Gastroesophageal sphincter (tissue), 4 donors: ENCODE results near the gene HSPA12A. TPM values are rescaled to one million over a fixed set of nuclear protein-coding genes. Genes with fewer than 3 reads are reported as not detected.

Source experiments
- ATAC-seq: fragments of 150-250 bp; one replicate; pipeline ENCODE4 v1.9.1; 2016; ENCODE audit warnings: mild to moderate bottlenecking, moderate library complexity
- H3K27ac ChIP-seq, 4 donors: fragments of 200-600 bp; sonication (generic) in 3 of 4; 1 replicate in 3 of 4; 2 replicates in 1 of 4; pipeline ENCODE4 v1.5.1; 2016 to 2019
- H3K27me3 ChIP-seq: fragments of 200-600 bp; sonication (generic); one replicate; pipeline ENCODE4 v1.5.1; 2019
- H3K36me3 ChIP-seq, 2 donors: fragments of 200-600 bp; sonication (generic); one replicate each; pipeline ENCODE4 v1.5.1; 2019; ENCODE audit warnings: control low read depth in 1 of 2
- H3K4me1 ChIP-seq, 3 donors: fragments of 200-600 bp; sonication (generic); 1 replicate in 2 of 3; 2 replicates in 1 of 3; pipeline ENCODE4 v1.5.1; 2016 to 2019; ENCODE audit warnings: control low read depth in 2 of 3
- H3K4me3 ChIP-seq, 2 donors: fragments of 200-600 bp; sonication (generic); one replicate each; pipeline ENCODE4 v1.5.1; 2019; ENCODE audit warnings: mild to moderate bottlenecking in 1 of 2, moderate library complexity in 1 of 2
- H3K9me3 ChIP-seq, 3 donors: fragments of 200-600 bp; sonication (generic); one replicate each; pipeline ENCODE4 v1.5.1; 2017 to 2019; ENCODE audit warnings: control low read depth in 2 of 3
- EP300 ChIP-seq: sonication (generic); formaldehyde crosslinking; IDR thresholded peaks from one replicate; pipeline ENCODE4 v1.6.1; 2017; ENCODE audit warnings: antibody characterized with exemption, mild to moderate bottlenecking
- POLR2A ChIP-seq, 2 donors: fragments of 450-650 bp; IDR thresholded peaks; one replicate each; pipeline ENCODE4 v1.6.1; 2017; ENCODE audit warnings: antibody characterized with exemption in 2 of 2, mild to moderate bottlenecking in 2 of 2, moderate library complexity in 1 of 2
- POLR2AphosphoS5 ChIP-seq: sonication (generic); formaldehyde crosslinking; IDR thresholded peaks from one replicate; pipeline ENCODE4 v1.6.1; 2017; ENCODE audit warnings: antibody characterized with exemption
- WGBS, 2 donors: methylation state at CpG; one replicate each; pipeline ENCODE4 v1.1.5; 2018; ENCODE audit warnings: low coverage in 1 of 2; 5-methylcytosine and 5-hydroxymethylcytosine counted together
- total RNA-seq, 4 donors: library from RNA; depleted of rRNA; stranded (reverse); fragments of >200 nt; gene quantifications; one replicate each; pipeline ENCODE4 v1.1.0, GENCODE V29; 2016
- TF ChIP-seq, protein P1 (sequence below), 4 experiments: fragments of 200-600 bp in 2 of 4; fragments of 450-650 bp in 2 of 4; sonication (generic) in 1 of 4; IDR thresholded peaks; one replicate each; pipeline ENCODE4 v1.5.1; 2017 to 2019; ENCODE audit warnings: antibody characterized with exemption in 4 of 4, mild to moderate bottlenecking in 2 of 4, moderate library complexity in 2 of 4

The HSPA12A gene
- total RNA-seq, 4 donors from 2014 or later, result 12.3 to 26.3 (median 20.6) TPM

DNA sequence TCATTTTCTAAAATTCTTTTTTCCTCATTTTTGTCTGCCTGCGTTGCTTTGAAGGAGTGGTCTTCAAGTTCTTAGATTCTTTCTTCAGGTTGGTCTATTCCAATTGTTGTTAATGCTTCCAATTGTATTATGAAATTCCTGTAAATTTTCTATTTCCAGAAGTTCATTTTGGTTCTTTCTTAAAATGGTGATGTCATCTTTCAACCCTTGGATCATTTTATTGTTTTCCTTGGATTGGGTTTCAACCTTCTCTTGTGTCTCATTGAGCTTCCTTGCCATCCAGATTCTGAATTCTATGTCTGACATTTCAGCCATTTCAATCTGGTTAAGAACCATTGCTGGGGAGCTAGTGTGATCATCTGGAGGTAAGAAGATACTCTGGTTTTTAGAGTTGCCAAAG, 88.5 kb downstream of the HSPA12A start:
- ATAC-seq, result no peak
- H3K4me1 ChIP-seq, result no peaks in the 10 kb centered on the region
- WGBS, 2 donors, result 83 to 86% methylated on average over 1 of the region's 1 CpG
- H3K4me3 ChIP-seq, result no peak overlapping the region
- no peak overlapping the region for H3K27ac ChIP-seq
- TF ChIP-seq POLR2AphosphoS5 (no peak), POLR2A (IDR thresholded peaks at IDR 0.05) (no peak), EP300 (no peak)
- TF ChIP-seq, protein P1, sequence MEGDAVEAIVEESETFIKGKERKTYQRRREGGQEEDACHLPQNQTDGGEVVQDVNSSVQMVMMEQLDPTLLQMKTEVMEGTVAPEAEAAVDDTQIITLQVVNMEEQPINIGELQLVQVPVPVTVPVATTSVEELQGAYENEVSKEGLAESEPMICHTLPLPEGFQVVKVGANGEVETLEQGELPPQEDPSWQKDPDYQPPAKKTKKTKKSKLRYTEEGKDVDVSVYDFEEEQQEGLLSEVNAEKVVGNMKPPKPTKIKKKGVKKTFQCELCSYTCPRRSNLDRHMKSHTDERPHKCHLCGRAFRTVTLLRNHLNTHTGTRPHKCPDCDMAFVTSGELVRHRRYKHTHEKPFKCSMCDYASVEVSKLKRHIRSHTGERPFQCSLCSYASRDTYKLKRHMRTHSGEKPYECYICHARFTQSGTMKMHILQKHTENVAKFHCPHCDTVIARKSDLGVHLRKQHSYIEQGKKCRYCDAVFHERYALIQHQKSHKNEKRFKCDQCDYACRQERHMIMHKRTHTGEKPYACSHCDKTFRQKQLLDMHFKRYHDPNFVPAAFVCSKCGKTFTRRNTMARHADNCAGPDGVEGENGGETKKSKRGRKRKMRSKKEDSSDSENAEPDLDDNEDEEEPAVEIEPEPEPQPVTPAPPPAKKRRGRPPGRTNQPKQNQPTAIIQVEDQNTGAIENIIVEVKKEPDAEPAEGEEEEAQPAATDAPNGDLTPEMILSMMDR (IDR thresholded peaks at IDR 0.05), result no peak
- peaks cover 0 to 8% (median 0%) of the 10 kb centered on the region in 3 donors for H3K9me3 ChIP-seq
- H3K27me3 ChIP-seq, result peaks cover 15% of the 10 kb centered on the region
- no peaks in the 10 kb centered on the region for H3K36me3 ChIP-seq

GRCh38 chr10:116648903-116649302, 93.5 kb downstream of the HSPA12A start:
- no peak overlapping the region for H3K27ac ChIP-seq
- H3K27me3 ChIP-seq, result peaks cover 9% of the 10 kb centered on the region
- no peak overlapping the region for H3K4me3 ChIP-seq
- TF ChIP-seq, protein P1 (IDR thresholded peaks at IDR 0.05), result no peak
- TF ChIP-seq EP300 (no peak), POLR2AphosphoS5 (no peak), POLR2A (IDR thresholded peaks at IDR 0.05) (no peak)
- WGBS, 2 donors, result 65 to 71% methylated on average over 8 of the region's 8 CpGs
- ATAC-seq, result no peak
- no peaks in the 10 kb centered on the region for H3K4me1 ChIP-seq
- no peaks in the 10 kb centered on the region for H3K36me3 ChIP-seq
- peaks cover 0 to 8% (median 0%) of the 10 kb centered on the region in 3 donors for H3K9me3 ChIP-seq

DNA sequence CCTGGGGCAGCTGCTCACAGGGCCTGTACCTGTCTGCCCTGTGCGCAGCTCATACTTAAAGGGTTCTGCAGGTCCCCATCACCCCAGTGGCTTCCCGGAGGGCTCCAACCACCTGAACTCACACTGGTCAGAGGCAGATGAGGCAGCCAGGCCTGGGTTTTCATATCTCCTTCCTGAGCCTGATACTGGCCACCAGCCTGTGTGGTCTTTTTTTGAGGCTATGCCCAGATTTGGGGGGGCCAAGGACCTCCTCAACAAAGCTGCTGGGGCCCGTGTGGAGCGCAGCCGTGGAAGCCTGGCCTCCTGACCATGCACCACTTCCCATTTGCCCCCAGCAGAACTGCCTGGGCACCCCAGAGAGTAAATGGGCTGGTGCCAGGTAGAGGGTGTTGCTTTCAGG, 95.9 kb downstream of the HSPA12A start:
- no peak overlapping the region for H3K27ac ChIP-seq
- peaks cover 0 to 8% (median 0%) of the 10 kb centered on the region in 3 donors for H3K9me3 ChIP-seq
- TF ChIP-seq POLR2A (IDR thresholded peaks at IDR 0.05) (no peak), EP300 (no peak), POLR2AphosphoS5 (no peak)
- TF ChIP-seq, protein P1 (IDR thresholded peaks at IDR 0.05), result no peak
- peaks cover 9% of the 10 kb centered on the region for H3K27me3 ChIP-seq
- no peaks in the 10 kb centered on the region for H3K36me3 ChIP-seq
- H3K4me3 ChIP-seq, result no peak overlapping the region
- ATAC-seq, result no peak
- 83 to 87% methylated on average over 1 to 3 of the region's 5 CpGs for WGBS, 2 donors
- H3K4me1 ChIP-seq, result no peaks in the 10 kb centered on the region

- WGBS, 2 donors, result 0 to 18% methylated on average over 1 of the region's 1 CpG
- no peaks in the 10 kb centered on the region for H3K27me3 ChIP-seq
- H3K4me1 ChIP-seq, result no peaks in the 10 kb centered on the region
- H3K9me3 ChIP-seq, result peaks cover 0 to 8% (median 0%) of the 10 kb centered on the region in 3 donors
- H3K36me3 ChIP-seq, result no peaks in the 10 kb centered on the region
- no peak overlapping the region for H3K4me3 ChIP-seq
- no peak overlapping the region for H3K27ac ChIP-seq
- no peak for ATAC-seq
- no peak for TF ChIP-seq POLR2AphosphoS5
- TF ChIP-seq EP300, result no peak
- TF ChIP-seq POLR2A (IDR thresholded peaks at IDR 0.05), result no peak
- TF ChIP-seq, protein P1 (IDR thresholded peaks at IDR 0.05), result no peak
These were observed 104.5 kb downstream of the HSPA12A start for GRCh38 chr10:116637830-116638229.

DNA sequence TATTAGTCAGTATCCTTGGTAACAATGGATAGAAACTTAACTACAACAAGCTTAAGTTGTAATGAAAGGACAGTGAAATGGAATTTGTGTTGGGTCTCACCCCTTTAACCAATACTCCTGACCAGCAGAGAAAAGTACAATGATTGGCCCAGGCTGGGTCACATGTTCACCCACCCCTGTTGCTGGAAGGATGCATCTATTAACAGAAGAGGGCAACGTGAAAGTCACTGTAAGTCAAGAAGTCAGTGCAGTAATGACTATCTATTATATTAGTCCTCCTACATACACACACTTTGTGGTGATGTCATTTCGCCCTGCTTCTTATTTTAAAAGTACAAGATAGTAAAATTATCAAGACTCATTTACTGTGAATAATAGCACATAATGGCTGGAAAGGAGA, 105.4 kb downstream of the HSPA12A start:
- no peaks in the 10 kb centered on the region for H3K27me3 ChIP-seq
- TF ChIP-seq POLR2A (IDR thresholded peaks at IDR 0.05) (no peak), POLR2AphosphoS5 (no peak), EP300 (no peak)
- TF ChIP-seq, protein P1 (IDR thresholded peaks at IDR 0.05), result no peak
- WGBS, 2 donors, result 28 to 52% methylated on average over 2 of the region's 2 CpGs

More for the DNA sequence above, 105.4 kb downstream of the HSPA12A start:
- peaks cover 0 to 8% (median 0%) of the 10 kb centered on the region in 3 donors for H3K9me3 ChIP-seq
- no peak for ATAC-seq
- no peak overlapping the region for H3K4me3 ChIP-seq
- H3K27ac ChIP-seq, result no peak overlapping the region
- H3K36me3 ChIP-seq, result no peaks in the 10 kb centered on the region
- H3K4me1 ChIP-seq, result no peaks in the 10 kb centered on the region
